Esophagus muscularis mucosa (tissue), 4 donors: ENCODE data around the gene MOCS1. TPM values are rescaled to one million over a fixed set of nuclear protein-coding genes. Genes with fewer than 3 reads are reported as not detected.

Source experiments
- DNase-seq: peaks from one replicate; pipeline ENCODE4 v3.0.0-alpha.2; 2017; ENCODE audit errors: extremely low spot score
- H3K27ac ChIP-seq, 4 donors: fragments of 200-600 bp; sonication (generic); replicated peaks in 1 of 4; 1 replicate in 3 of 4; 2 replicates in 1 of 4; pipeline ENCODE4 v1.5.1; 2016 to 2019; ENCODE audit warnings: mild to moderate bottlenecking in 1 of 4
- H3K27me3 ChIP-seq, 4 donors: fragments of 200-600 bp; sonication (generic); one replicate each; pipeline versions ENCODE4 v1.5.1 to v1.6.0; 2016 to 2019
- H3K36me3 ChIP-seq, 4 donors: fragments of 200-600 bp; sonication (generic); one replicate each; pipeline ENCODE4 v1.5.1; 2016 to 2019
- H3K4me1 ChIP-seq, 4 donors: fragments of 200-600 bp; sonication (generic); one replicate each; pipeline ENCODE4 v1.5.1; 2016 to 2019
- H3K4me3 ChIP-seq, 4 donors: fragments of 200-600 bp; sonication (generic); 1 replicate in 2 of 4; 2 replicates in 2 of 4; pipeline ENCODE4 v1.5.1; 2016 to 2019; ENCODE audit warnings: mild to moderate bottlenecking in 4 of 4, moderate library complexity in 1 of 4
- H3K9me3 ChIP-seq, 4 donors: fragments of 200-600 bp; sonication (generic); 1 replicate in 3 of 4; 2 replicates in 1 of 4; pipeline ENCODE4 v1.5.1; 2016 to 2019
- EP300 ChIP-seq: sonication (generic); formaldehyde crosslinking; IDR thresholded peaks from one replicate; pipeline ENCODE4 v1.6.1; 2017; ENCODE audit warnings: antibody characterized with exemption
- POLR2A ChIP-seq: fragments of 450-650 bp; IDR thresholded peaks from one replicate; pipeline ENCODE4 v1.6.1; 2017; ENCODE audit warnings: antibody characterized with exemption, moderate library complexity, mild to moderate bottlenecking, low read depth
- POLR2AphosphoS5 ChIP-seq, 2 donors: sonication (generic); formaldehyde crosslinking; IDR thresholded peaks; one replicate each; pipeline ENCODE4 v1.6.1; 2017; ENCODE audit warnings: antibody characterized with exemption in 2 of 2
- WGBS: methylation state at CpG from one replicate; pipeline ENCODE4 v1.1.5; 2018; 5-methylcytosine and 5-hydroxymethylcytosine counted together
- intact Hi-C: fragments of 100-400 bp; cut with DNase I; formaldehyde crosslinking; loops from one replicate; pipeline ENCODE4 v1.15.1; 2023
- total RNA-seq, 4 donors: library from RNA; depleted of rRNA; stranded (reverse); fragments of >200 nt; gene quantifications; one replicate each; pipeline versions ENCODE4 v1.1.0 to v1.2.1, GENCODE V29; 2016
- TF ChIP-seq, protein P1 (sequence below), 3 experiments: fragments of 200-600 bp in 2 of 3; fragments of 450-650 bp in 1 of 3; sonication (generic) in 2 of 3; IDR thresholded peaks; one replicate each; pipeline ENCODE4 v1.5.1; 2017 to 2019; ENCODE audit warnings: antibody characterized with exemption in 3 of 3, mild to moderate bottlenecking in 2 of 3, moderate library complexity in 1 of 3

Gene MOCS1
- total RNA-seq, 4 donors from 2014 or later: 19.1 to 37.3 (median 28.0) TPM

DNA sequence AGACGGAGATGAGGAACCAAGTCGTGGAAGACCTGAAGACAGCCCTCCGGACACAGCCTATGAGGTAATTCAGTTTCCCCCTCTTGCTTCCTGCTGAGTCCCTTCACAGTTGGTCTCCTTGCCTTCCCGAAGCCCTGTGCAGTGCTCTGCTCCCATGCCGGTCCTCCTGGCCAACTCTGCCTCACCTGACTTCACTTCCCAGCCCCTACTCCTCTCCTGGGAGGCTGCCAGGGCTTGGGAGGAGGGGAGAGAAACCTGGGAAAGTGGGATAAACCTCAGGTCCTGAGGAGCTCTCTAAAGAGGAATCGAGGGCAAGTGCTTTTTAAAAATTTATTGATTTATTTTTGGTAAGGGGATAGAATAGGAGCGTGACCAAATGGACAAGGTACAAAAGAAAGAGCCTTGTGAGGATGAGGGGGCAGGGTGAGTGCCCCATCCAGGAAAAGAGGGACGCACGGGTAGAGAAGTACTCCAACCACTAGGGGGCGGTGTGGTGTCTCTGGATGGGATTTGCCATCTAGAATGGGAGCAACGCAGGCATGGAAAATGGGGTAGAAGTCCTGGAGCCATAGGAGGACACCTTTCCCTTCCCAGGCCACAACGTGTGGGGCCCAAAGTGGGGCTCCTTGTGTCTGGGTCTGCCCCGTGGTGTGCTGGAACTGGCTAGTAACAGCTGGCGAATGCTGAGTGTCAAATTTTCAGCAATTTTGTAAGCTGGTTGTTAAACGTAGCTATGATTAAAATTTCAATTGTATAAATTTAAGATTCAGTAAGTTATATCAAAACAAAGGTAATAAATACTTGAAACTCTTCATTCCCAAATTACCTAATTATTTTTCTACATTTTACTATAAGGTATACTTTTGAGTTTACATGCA is 69.0 kb downstream of the MOCS1 start:
- intact Hi-C loops: no loop called here
- H3K9me3 ChIP-seq: no peaks in the 10 kb centered on the region
- WGBS: 49% methylated on average over 15 of the region's 15 CpGs
- H3K36me3 ChIP-seq: peaks cover 44 to 100% (median 73%) of the 10 kb centered on the region in 4 donors
- no peaks in the 10 kb centered on the region for H3K27me3 ChIP-seq
- peaks cover 1 to 46% (median 34%) of the 10 kb centered on the region in 4 donors for H3K4me1 ChIP-seq
- TF ChIP-seq POLR2A (no peak), POLR2AphosphoS5 (IDR thresholded peaks at IDR 0.05) (peak; percentile 11 to 25)
- TF ChIP-seq, protein P1, sequence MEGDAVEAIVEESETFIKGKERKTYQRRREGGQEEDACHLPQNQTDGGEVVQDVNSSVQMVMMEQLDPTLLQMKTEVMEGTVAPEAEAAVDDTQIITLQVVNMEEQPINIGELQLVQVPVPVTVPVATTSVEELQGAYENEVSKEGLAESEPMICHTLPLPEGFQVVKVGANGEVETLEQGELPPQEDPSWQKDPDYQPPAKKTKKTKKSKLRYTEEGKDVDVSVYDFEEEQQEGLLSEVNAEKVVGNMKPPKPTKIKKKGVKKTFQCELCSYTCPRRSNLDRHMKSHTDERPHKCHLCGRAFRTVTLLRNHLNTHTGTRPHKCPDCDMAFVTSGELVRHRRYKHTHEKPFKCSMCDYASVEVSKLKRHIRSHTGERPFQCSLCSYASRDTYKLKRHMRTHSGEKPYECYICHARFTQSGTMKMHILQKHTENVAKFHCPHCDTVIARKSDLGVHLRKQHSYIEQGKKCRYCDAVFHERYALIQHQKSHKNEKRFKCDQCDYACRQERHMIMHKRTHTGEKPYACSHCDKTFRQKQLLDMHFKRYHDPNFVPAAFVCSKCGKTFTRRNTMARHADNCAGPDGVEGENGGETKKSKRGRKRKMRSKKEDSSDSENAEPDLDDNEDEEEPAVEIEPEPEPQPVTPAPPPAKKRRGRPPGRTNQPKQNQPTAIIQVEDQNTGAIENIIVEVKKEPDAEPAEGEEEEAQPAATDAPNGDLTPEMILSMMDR (IDR thresholded peaks at IDR 0.05): peak; percentile 70 to 90 (median 78)
- H3K27ac ChIP-seq: peak overlapping the region; percentile 50 to 59 (median 54)
- no peak overlapping the region for H3K4me3 ChIP-seq
- DNase-seq: no peak

- H3K4me1 ChIP-seq: peaks cover 4 to 56% (median 48%) of the 10 kb centered on the region in 4 donors
- no peaks in the 10 kb centered on the region for H3K27me3 ChIP-seq
- no peak for DNase-seq
- H3K9me3 ChIP-seq: no peaks in the 10 kb centered on the region
- WGBS: 68% methylated on average over 3 of the region's 3 CpGs
- H3K4me3 ChIP-seq: no peak overlapping the region
- intact Hi-C loops: no loop called here
- H3K27ac ChIP-seq: peak overlapping the region; percentile 9 to 48 (median 24)
- H3K36me3 ChIP-seq: peaks cover 27 to 98% (median 68%) of the 10 kb centered on the region in 4 donors
- TF ChIP-seq, protein P1 (IDR thresholded peaks at IDR 0.05): no peak
- TF ChIP-seq POLR2A: no peak
- no peak for TF ChIP-seq EP300
- peak in 1 of 2 donors; percentile 17 for TF ChIP-seq POLR2AphosphoS5 (IDR thresholded peaks at IDR 0.05)
Measured at GRCh38 chr6:39861663-39862062, 72.6 kb downstream of the MOCS1 start.

DNA sequence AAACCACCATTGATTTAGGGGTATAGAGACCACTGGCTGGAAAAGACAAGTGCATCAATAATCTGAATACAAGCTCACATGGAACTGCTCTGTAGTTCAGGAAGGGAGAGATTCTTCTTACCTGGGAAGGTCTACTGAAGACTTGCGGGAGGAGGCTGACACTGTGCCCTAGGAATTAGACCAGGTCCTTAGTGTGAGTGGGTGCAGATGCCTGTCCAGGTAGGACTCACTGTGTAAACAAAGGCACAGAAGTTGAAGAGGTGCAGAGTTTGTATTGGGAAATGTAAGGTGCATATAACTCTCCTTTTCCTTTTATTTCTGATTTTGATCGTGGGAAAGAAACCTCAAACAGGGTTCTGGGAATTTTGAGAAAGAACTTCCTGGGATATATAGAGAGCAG is 75.2 kb downstream of the MOCS1 start:
- 69% methylated on average over 2 of the region's 2 CpGs for WGBS
- no peak for DNase-seq
- Histone ChIP-seq H3K4me3 (no peak overlapping the region), H3K9me3 (no peaks in the 10 kb centered on the region), H3K36me3 (peaks cover 32 to 84% (median 60%) of the 10 kb centered on the region in 4 donors), H3K27me3 (no peaks in the 10 kb centered on the region), H3K4me1 (peaks cover 4 to 67% (median 61%) of the 10 kb centered on the region in 4 donors), H3K27ac (peak overlapping the region in 2 of 4 donors; percentile 5 to 43)
- TF ChIP-seq, protein P1 (IDR thresholded peaks at IDR 0.05): no peak
- TF ChIP-seq POLR2AphosphoS5 (IDR thresholded peaks at IDR 0.05) (no peak), EP300 (no peak), POLR2A (no peak)
- intact Hi-C loops: no loop called here

GRCh38 chr6:39855356-39855995 is 78.8 kb downstream of the MOCS1 start:
- H3K4me3 ChIP-seq: no peak overlapping the region
- H3K36me3 ChIP-seq: peaks cover 15 to 49% (median 33%) of the 10 kb centered on the region in 4 donors
- DNase-seq: no peak
- H3K27ac ChIP-seq: peak overlapping the region; percentile 66 to 87 (median 73)
- H3K9me3 ChIP-seq: no peaks in the 10 kb centered on the region
- H3K4me1 ChIP-seq: peaks cover 33 to 81% (median 73%) of the 10 kb centered on the region in 4 donors
- H3K27me3 ChIP-seq: no peaks in the 10 kb centered on the region
- WGBS: 74% methylated on average over 7 of the region's 7 CpGs
- intact Hi-C loops: no loop called here
- TF ChIP-seq POLR2AphosphoS5 (IDR thresholded peaks at IDR 0.05): peak in 1 of 2 donors; percentile 30
- TF ChIP-seq EP300: no peak

Other genes starting within 250 kb of the MOCS1 start
- gene KIF6, start 209.1 kb downstream of the MOCS1 start, total RNA-seq: 1 to 10 TPM in 3 of 4 donors, under 1 TPM in 1; 0.83 to 2.6 (median 1.1) TPM
- gene DAAM2, start 142.1 kb downstream of the MOCS1 start, total RNA-seq: 100 to 1,000 TPM; 221 to 446 (median 392) TPM